Prostate gland (tissue), 2 donors: ENCODE data around the gene LRRIQ1. TPM values are rescaled to one million over a fixed set of nuclear protein-coding genes. Genes with fewer than 3 reads are reported as not detected.

Experiments
- DNase-seq: peaks from one replicate; pipeline ENCODE4 v3.0.0-alpha.2; 2019; ENCODE audit warnings: low spot score
- H3K27ac ChIP-seq, 2 donors: fragments of 200-600 bp; sonication (generic); 2 replicates each; pipeline ENCODE4 v1.5.1; 2017 to 2019
- H3K27me3 ChIP-seq: fragments of 200-600 bp; sonication (generic); replicated peaks from 2 replicates; pipeline ENCODE4 v1.5.1; 2019; ENCODE audit not compliant: insufficient read depth
- H3K36me3 ChIP-seq, 2 donors: fragments of 200-600 bp; sonication (generic); 1 replicate in 1 of 2; 2 replicates in 1 of 2; pipeline versions ENCODE4 v1.5.1 to v1.8.1; 2017 to 2019
- H3K4me1 ChIP-seq: fragments of 200-600 bp; sonication (generic); replicated peaks from 2 replicates; pipeline ENCODE4 v1.5.1; 2019
- H3K4me3 ChIP-seq, 2 donors: fragments of 200-600 bp; sonication (generic); 2 replicates each; pipeline ENCODE4 v1.5.1; 2017 to 2019
- H3K9me3 ChIP-seq: fragments of 200-600 bp; sonication (generic); 2 replicates; pipeline ENCODE4 v1.5.1; 2017
- CTCF ChIP-seq, 4 experiments: fragments of 200-600 bp in 2 of 4; fragments of 450-650 bp in 2 of 4; sonication (generic) in 2 of 4; IDR thresholded peaks; 1 replicate in 3 of 4; 2 replicates in 1 of 4; pipeline ENCODE4 v1.5.1; 2016 to 2019; ENCODE audit warnings: antibody characterized with exemption in 4 of 4, mild to moderate bottlenecking in 2 of 4, moderate library complexity in 2 of 4
- POLR2A ChIP-seq: fragments of 450-650 bp; IDR thresholded peaks from one replicate; pipeline ENCODE4 v1.6.1; 2016; ENCODE audit warnings: antibody characterized with exemption, mild to moderate bottlenecking
- POLR2AphosphoS5 ChIP-seq: sonication (generic); formaldehyde crosslinking; IDR thresholded peaks from one replicate; pipeline ENCODE4 v1.6.1; 2017; ENCODE audit warnings: antibody characterized with exemption
- WGBS: methylation state at CpG from one replicate; pipeline ENCODE4 v1.1.5; 2018; 5-methylcytosine and 5-hydroxymethylcytosine counted together
- intact Hi-C: fragments of 100-400 bp; cut with DNase I; formaldehyde crosslinking; loops from one replicate; pipeline ENCODE4 v1.14.2; 2022
- total RNA-seq, 2 donors: library from RNA; depleted of rRNA; stranded (reverse); fragments of >200 nt; gene quantifications; one replicate each; pipeline ENCODE4 v1.1.0, GENCODE V29; 2016

Gene LRRIQ1
- total RNA-seq, 2 donors from 2014 or later, result 2.6 to 12.8 TPM

- Histone ChIP-seq H3K4me1 (no peaks in the 10 kb centered on the region), H3K27ac (no peak overlapping the region), H3K9me3 (no peaks in the 10 kb centered on the region), H3K36me3 (no peaks in the 10 kb centered on the region), H3K4me3 (no peak overlapping the region), H3K27me3 (no peaks in the 10 kb centered on the region)
- DNase-seq, result no peak
- 72% methylated on average over 4 of the region's 4 CpGs for WGBS
- TF ChIP-seq POLR2A, result no peak
- TF ChIP-seq POLR2AphosphoS5, result no peak
- no peak for TF ChIP-seq CTCF (IDR thresholded peaks at IDR 0.05)
- intact Hi-C loops, result no loop called here
Measured at GRCh38 chr12:85266356-85266755, 230.2 kb downstream of the LRRIQ1 start.

- no peak overlapping the region for H3K27ac ChIP-seq
- H3K4me1 ChIP-seq, result no peaks in the 10 kb centered on the region
- no peak for DNase-seq
- WGBS, result 7% methylated on average over 37 of the region's 37 CpGs
- intact Hi-C loops, result no loop called here
- H3K36me3 ChIP-seq, result no peaks in the 10 kb centered on the region
- no peak overlapping the region for H3K4me3 ChIP-seq
- no peak for TF ChIP-seq POLR2AphosphoS5
- no peak for TF ChIP-seq POLR2A
- no peak for TF ChIP-seq CTCF (IDR thresholded peaks at IDR 0.05)
- H3K27me3 ChIP-seq, result peaks cover 15% of the 10 kb centered on the region
- H3K9me3 ChIP-seq, result no peaks in the 10 kb centered on the region
Measured at GRCh38 chr12:85273381-85274314, 237.5 kb downstream of the LRRIQ1 start.

GRCh38 chr12:85274315-85274651 is 238.1 kb downstream of the LRRIQ1 start:
- H3K27me3 ChIP-seq, result peaks cover 18% of the 10 kb centered on the region
- H3K4me3 ChIP-seq, result no peak overlapping the region
- no peaks in the 10 kb centered on the region for H3K4me1 ChIP-seq
- 15% methylated on average over 8 of the region's 8 CpGs for whole genome bisulfite sequencing
- DNase-seq, result no peak
- intact Hi-C loops, result no loop called here
- no peaks in the 10 kb centered on the region for H3K36me3 ChIP-seq
- TF ChIP-seq POLR2AphosphoS5 (no peak), POLR2A (no peak), CTCF (IDR thresholded peaks at IDR 0.05) (no peak)
- no peaks in the 10 kb centered on the region for H3K9me3 ChIP-seq
- no peak overlapping the region for H3K27ac ChIP-seq

GRCh38 chr12:85275374-85275773 is 239.2 kb downstream of the LRRIQ1 start:
- WGBS, result 14% methylated on average over 2 of the region's 2 CpGs
- no peak for TF ChIP-seq POLR2A
- no peak for TF ChIP-seq POLR2AphosphoS5
- TF ChIP-seq CTCF (IDR thresholded peaks at IDR 0.05), result no peak
- no peak overlapping the region for H3K27ac ChIP-seq
- no peaks in the 10 kb centered on the region for H3K9me3 ChIP-seq
- DNase-seq, result no peak
- no peaks in the 10 kb centered on the region for H3K4me1 ChIP-seq
- peaks cover 25% of the 10 kb centered on the region for H3K27me3 ChIP-seq
- intact Hi-C loops, result no loop called here
- H3K4me3 ChIP-seq, result no peak overlapping the region
- H3K36me3 ChIP-seq, result no peaks in the 10 kb centered on the region

GRCh38 chr12:85277191-85277590 is 241.0 kb downstream of the LRRIQ1 start:
- Histone ChIP-seq H3K9me3 (no peaks in the 10 kb centered on the region), H3K27ac (no peak overlapping the region), H3K36me3 (no peaks in the 10 kb centered on the region), H3K27me3 (peaks cover 34% of the 10 kb centered on the region), H3K4me3 (no peak overlapping the region), H3K4me1 (no peaks in the 10 kb centered on the region)
- DNase-seq, result no peak
- 11% methylated on average over 3 of the region's 3 CpGs for WGBS
- intact Hi-C loops, result no loop called here
- TF ChIP-seq CTCF (IDR thresholded peaks at IDR 0.05) (no peak), POLR2A (no peak), POLR2AphosphoS5 (no peak)
